GM12891 (cell line): ENCODE data around the gene SLC38A10.

Source experiments
- POLR2A ChIP-seq: IDR thresholded peaks from 2 replicates; pipeline ENCODE4 v1.6.1; 2011; ENCODE audit warnings: low read depth, low read length, control low read depth
- SPI1 ChIP-seq: IDR thresholded peaks from 2 replicates; pipeline ENCODE4 v1.6.1; 2011; ENCODE audit warnings: low read depth, low read length, control low read depth

DNA sequence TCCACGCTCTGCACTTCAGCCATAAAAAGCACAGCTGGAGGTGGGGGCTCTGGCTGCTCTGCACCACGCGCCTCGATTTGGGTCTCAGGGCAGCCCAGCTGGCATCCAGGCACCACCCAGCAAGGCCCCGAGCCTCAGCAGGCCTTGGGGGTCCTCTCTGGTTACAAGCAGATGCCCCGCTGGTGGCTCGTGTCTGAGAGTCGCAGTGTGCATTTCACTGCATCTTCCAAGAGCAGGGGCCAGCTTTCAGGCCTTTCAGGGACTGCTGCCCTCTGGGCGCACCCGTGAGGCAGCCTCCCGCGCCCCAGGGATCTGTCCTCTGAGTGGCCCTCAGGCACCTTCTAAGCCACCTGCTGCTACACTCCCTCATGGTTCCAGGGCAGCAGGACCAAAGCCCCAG, 30.5 kb downstream of the SLC38A10 start:
- TF ChIP-seq POLR2A (no peak), SPI1 (no peak)
